HG03457 (cell line): ENCODE results near the gene NDFIP2.
A peak's percentile ranks its signal among the peaks of the same experiment; 100 is the strongest.

ENCODE experiments used
- ATAC-seq: cut with Tn5 transposase; IDR thresholded peaks from one replicate; pipeline ENCODE4 v1.9.1; 2021; ENCODE audit warnings: moderate number of reproducible peaks; ENCODE audit not compliant: unreplicated experiment

The NDFIP2 gene

DNA sequence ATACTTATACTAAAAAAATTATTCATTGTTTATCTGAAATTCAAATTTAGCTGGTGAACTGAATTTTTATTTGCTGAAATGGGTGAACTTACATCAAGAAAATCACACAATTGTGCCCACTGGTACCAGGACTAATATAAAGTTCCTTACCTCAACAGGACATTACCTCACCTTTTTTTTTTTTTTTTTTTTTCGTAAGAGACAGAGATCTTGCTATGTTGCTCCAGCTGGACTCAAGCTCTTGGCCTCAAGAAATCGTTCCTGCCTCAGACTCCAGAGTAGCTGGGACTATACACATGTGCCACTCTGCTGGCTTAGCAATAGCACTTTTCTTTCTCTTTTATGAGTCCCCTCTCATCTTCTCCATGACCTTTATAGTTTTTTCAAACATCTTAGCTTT lies 22.5 kb upstream of the NDFIP2 start:
- ATAC-seq = no peak

DNA sequence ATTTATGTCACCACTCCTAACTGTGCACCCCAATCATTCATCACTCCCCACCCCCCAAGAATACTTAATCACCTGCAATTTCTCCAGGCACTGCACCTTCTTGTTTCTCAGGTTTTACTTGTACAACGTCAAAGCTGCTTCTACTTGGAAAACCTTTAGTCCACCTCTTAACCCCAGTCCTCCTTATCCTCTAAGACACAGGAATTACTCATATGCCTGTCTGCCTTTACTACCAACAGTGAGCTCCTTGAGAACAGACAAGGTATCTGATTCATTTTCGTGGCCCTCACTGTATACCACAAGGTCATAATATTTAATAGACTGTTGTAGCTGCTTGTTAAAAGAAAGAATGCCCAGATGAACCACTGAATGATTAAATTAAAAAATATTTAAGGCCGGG lies 21.0 kb upstream of the NDFIP2 start:
- no peak for ATAC-seq

DNA sequence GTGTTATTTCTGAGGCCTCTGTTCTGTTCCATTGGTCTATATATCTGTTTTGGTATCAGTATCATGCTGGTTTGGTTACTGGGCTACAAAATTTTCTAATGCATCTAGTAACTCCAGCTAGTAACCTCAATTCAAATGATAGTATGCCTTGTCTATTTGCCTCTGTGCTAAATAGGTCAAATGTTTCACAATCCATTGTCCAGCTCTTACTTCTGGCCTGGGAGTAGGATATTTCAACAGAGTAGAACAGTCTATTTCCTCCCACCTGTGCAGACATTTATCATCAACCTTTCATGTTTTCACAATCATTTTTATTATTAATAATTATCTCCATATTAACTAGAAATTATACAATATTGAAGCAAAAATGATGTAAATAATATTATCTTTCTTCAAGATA lies 18.1 kb upstream of the NDFIP2 start:
- no peak for ATAC-seq

DNA sequence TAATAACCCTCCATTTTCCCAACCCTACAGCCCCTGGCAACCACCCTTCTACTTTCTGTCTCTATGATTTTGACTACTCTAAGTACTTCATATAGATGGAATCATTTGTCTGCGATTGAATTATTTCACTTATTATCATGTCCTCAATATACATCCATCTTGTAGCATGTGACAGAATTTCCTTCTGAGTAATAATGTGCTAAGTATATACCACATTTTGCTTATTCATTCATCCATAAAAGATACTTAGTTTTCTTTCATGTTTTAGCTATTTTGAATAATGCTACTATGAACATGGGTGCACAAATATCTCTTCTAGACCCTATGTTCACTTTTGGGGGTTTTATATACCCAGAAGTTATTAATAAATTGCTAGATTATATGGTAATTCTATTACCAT lies 17.4 kb upstream of the NDFIP2 start:
- ATAC-seq = no peak

DNA sequence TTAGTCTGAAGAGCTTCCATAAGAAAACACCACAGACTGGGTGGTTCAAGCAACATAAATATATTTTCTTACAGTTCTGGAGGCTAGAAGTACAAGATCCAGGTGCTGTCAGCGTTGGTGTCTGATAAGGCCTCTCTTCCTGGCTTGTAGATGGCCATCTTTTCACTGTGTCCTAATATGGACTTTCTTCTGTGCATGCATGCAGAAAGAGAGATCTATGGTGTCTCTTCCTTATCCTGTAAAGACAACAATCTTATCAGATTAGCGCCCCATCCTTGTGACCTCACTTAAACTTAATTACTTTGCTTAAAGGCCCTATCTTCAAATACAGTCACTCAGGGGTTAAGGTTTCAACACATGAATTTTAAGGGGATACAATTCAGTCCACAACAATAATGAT lies 14.1 kb upstream of the NDFIP2 start:
- ATAC-seq = no peak

DNA sequence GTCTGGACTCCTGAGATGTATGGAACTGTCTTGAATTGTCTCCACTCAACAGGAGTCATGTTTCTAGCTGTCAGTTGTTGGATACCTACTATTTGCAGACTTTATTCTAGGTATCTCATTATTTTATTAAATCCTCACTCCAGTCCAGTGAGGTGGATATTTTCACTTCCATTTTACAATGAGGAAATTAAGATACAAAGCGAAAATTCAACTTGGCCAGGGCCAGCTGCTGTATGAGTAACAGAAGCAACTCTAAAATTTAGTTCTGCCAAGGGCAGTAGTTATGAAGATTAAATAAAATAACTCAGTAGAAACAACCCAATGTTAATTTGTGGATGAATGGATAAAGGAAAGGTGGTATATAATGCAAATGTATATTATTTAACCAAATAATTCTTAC lies 12.6 kb upstream of the NDFIP2 start:
- ATAC-seq = no peak

DNA sequence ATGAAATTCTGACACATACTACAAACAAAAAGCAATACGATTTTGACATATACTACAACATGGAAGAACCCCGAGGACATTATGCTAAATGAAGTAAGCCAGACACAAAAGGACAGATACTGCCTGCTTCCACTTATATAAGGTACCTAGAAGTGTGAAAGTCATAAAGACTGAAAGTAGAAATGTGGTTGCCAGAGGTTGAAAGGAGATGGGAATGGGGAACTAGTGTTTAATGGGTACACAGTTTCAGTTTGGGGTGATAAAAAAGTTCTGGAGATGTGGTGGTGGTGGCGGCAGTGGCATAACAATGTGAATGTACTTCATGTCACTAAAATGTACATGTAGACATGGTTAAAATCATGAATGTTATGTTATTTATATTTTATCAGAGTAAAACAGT lies 12.1 kb upstream of the NDFIP2 start:
- ATAC-seq = no peak

DNA sequence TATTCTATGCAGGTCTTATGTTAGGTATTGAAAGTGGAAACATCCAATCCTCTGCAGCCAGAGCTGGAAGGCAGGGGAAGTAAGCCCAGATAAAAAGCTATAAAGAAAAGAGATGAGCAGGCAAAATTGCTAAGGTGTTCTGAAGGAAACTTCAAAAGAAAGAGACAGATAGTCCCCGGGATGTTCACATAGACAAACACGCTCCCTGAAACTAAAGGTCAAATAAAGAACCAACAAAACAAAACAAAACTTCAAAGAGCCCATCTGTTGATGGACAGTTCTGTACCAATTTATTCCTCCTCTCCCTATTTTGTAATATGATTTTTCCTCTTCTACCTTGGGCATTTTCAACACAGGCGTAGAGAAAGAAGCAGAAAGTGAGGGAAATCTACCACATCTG lies 11.3 kb upstream of the NDFIP2 start:
- ATAC-seq = no peak

DNA sequence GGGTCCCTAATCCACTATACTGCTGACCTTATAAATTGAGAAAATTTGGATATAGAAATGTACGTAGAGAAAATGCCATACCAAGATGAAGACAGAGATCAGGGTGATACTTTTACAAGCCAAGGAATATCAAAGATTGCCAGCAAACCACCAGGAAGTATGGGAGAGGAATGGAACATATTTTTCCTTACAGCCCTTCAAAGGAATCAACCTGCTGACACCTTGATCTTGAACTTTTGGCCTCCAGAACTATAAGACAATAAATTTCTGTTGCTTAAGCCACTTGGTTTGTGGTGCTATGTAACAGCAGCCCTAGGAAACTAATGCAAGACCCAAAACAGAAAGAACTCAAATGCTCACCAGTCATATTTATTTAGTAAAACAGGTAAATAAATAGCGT lies 10.3 kb upstream of the NDFIP2 start:
- ATAC-seq = no peak

DNA sequence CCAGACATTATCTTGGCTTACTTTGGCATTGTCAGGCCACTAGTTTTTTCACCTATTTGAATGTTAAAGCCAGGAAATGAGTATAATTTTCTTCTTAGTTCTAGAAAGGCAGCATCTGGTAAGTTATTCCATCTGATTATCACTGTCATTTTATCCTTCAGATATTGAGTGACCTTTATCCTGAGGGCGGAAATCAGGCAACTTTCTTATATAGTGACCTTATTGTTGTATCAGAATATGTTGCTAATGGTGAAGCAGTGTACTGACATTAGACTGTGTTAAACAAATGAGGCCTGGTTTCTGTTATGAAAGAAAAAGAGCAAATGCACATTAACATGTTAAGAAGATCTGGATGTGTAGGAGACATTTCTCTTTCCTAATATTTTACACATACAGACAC lies 5.4 kb upstream of the NDFIP2 start:
- no peak for ATAC-seq

DNA sequence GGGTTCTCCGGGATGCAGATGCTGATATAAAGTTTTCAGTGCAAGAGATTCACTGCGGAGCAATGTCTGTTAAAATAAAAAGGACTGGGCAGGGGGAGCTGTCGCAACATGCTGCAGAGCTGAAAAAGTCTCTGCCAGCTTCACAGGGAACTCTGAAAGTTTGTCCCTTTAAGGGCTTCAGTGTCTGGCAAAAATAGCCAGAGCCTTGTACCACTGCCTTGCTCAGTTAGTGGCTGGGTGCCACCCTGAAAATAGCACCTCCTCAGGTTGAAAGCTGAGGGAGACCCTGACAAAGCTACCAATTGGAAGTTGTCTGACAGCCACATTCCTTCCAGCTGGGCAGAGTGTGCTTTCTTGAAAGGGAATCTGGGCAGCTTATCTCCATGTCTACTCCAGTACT lies 3.0 kb upstream of the NDFIP2 start:
- ATAC-seq = no peak

DNA sequence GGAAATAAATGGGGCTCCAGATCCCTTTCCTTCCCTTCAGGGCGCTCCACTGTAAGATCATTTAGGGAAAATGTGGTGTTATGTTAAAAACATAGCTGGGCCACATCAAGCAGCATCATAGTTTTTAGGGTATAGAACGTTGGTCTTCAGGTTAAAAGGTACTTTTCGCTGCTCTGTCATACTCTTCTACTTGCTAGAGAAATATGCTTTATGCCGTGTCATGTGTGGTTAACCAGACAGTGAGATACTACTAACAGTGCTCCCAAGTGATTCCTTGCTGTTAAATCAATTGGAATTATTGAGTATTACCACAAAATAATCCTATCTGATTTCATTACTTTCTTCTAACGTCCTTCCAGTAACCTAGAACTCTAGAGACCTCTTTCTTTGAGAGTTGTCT lies 1.1 kb upstream of the NDFIP2 start:
- ATAC-seq = no peak

DNA sequence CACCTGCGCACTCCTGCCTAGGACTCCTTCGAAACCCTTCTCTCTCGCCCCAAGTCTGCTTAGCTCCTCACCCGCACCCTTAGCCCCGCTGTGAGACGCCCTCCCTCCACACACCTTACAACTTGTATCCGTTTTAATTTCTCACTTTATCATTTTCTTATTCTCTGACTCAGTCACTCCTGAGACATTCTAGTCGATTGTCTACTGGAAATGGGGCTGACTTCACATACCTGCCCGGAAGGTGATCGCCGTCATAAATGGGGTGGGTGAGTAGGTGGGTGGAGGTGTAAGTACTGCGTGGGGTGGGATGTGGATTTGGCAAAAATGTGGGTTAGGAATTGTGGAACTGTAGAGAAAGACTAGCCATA lies 714 bp downstream of the NDFIP2 start:
- ATAC-seq = peak; percentile 11

DNA sequence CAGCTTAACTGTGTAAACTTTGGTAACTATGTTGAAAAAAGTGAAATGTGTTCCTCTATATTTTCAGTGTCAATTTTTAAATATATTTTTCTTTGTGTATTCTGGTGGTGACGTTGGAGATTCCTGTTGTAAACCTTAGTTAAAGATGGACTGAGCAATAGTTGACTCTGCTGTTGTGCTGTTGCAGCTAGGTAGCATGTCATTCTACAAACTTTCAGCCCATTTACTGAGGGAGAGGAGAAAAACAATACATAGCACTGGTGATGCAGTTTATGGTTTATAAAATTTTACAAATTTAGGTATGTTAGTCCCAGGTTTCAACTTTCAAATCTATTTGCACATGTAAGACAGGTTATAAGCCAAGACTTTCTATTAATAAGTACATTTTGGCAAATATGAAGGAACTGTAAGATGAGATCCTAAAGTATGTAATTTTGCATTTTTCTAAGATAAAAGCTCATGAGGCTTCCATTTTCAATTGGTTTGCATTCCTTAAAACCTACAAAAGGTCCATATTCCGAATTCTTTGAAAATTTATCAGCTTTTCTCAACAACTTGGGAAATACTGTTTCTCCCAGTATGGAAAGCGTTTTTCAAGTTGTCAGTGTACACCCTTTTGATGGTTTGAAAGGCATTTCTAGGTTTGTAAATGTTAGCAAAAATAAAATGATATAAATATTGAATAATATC lies 1.5 kb downstream of the NDFIP2 start:
- no peak for ATAC-seq

DNA sequence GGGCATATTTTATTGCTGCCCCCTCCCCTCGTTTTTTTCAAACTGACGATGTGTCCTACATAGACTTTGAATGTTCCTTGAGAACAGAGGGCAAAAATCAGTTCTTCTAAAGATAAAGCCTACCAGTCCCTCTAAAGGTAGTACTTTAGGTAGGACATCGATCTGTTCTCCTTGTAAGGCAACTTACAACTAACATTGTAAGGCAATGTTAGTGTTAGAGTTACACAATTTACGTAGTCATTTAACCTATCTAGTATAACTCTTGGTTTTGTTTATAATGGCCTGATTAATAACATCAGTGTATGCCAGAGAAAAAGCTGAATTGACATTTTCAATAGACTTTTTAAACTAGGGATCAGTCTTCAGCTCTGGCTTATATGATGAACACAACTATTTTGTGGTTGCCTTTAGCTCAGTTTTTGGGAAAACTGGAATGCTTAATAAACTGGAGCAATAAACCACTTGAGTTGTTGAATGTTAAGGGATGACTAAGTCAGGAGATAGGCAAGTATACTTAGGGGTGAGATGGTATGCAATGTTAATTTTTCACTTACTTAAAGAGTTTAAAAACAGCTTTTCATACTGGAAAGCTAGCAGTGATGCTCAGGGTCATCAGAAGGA lies 2.2 kb downstream of the NDFIP2 start:
- ATAC-seq = no peak

DNA sequence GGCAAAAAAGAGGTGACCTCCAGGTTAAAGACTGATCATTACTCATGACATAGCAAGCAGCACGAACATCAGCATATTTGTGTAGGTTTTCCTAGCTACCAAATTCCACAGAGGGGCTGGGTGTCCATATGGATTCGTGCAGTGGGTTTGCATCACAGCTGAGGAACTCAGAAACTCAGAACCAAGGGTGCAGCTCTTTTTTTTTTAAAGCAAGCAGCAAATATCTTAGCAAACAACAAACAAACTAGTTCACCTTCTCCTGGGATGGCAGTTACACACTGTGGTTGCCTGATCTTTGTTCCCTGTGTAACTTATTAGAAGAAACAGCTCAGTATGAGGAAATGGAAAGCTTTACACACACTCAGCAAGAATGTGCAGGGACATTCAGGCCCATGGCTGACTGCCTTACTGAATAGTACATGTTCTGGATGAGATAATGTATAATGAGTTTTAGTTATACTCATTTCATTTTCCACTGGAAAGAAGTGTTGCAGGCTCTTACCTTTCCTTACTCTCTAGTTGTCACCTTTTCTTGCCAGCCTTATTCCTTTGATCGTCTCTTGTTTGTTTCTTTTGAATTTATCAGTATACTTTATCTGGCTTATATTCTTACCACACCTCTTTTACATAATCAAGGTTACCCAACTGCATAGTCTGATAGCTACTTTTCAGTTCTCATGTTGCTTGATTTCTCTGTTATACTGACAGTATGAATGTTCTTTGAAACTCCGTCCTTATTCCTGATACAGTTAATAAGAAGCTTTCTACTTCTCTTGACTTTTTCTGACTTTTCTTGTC lies 4.3 kb downstream of the NDFIP2 start:
- no peak for ATAC-seq

DNA sequence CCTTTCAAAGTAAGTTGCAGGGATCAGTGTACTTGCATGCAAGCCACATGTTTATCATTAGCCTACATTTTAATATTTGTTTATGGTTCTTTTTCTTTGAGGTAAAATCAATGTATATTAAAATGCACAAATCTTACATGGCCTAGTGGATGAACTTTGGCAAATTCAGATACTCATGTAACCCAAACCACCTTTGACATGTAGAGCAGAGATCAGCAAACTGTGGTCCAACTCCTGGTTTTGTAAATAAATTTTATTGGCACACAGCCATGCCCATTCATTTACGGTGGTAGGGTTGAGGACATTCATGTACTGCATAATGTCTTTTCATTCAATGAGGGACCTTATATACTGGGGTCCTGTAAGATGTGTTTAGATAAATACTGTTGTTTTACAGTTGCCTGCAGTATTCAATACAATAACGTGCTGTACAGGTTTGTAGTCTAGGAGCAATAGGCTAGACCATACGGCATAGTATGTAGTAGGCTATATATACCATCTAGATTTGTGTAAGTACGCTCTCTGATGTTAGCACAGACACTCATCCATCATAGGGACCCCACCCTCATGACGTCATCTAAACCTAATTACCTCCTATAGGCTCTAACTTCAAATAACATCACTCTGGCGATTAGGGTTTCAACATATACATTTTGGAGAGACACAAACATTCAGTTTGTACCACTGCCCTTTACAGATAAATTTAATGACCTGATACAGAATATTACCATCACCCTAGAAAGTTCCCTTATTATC lies 5.7 kb downstream of the NDFIP2 start:
- ATAC-seq = no peak

DNA sequence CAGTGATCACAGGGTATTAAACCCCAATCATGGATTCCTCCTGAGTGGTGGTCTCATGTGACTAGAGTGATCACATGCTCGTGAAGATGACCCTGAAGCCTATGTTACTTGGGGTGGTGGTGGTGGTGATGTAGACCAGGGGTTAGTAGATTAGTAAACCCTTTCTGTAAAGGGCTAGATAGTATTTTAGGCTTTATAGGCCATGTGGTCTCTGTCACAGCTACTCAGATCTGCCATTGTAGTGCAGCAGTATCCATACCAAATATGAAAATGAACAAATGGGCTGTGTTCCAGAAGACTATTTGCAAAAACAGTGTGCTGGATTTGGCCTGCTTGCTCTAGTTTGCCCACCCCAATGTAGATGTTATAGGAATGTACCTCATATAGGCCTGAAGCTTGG lies 9.4 kb downstream of the NDFIP2 start:
- ATAC-seq = no peak

DNA sequence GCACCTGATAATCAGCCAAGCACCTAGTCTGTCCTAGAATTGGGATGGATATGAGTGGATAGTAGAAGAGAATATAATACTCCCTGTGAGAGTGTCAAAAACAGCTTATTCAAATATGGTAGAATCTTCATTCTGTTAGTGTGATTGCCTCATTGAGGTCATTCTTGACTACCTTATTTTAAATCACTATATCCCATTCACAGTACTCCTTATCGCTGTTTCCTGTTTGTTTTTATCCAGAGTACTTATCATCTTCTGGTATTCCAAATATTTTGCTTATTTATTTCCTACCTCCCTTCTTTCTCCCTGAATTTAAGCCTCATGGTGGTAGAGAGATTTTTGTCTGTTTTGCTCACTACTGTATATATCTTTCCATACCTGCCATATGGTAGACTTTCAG lies 9.9 kb downstream of the NDFIP2 start:
- no peak for ATAC-seq

DNA sequence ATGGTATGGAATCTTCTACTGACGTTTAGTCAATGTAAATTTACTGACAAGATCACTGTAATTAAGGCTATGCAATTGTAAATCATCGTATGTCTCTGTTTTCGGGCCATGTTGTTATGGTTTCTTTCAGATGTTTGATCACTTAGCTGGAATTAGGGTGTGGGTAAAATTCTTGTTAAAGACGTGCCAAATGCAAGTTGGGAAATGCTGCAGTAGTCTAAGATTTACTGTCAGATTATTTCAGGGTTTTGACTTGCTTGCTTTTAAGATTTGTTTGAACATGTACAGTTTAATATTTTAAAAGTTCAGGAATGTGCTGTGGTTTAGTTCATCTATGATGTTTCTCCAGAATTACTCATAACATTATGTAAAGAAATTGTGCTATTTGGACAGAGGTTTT lies 10.8 kb downstream of the NDFIP2 start:
- no peak for ATAC-seq

DNA sequence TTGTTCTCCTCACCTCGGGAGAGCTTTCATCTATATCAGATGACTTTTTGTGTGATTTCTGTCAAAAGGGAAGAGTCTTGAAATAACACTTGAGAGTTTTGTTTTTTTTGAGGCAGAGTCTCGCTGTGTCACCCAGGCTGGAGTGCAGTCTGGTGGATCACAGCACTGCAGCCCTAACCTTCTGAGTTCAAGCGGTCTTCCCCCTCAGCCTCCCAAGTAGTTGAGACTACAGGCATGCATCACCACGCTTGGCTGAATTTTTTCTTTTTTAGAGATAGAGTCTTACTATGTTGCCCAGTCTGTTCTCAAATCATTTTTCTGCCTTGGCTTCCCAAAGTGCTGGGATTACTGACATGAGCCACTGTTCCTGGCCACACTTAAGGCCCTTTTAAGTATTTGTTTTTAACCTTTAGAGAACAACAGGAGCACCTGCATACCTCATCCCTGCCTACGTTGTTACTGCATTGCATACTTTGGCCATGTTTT lies 11.4 kb downstream of the NDFIP2 start:
- ATAC-seq = no peak
